ENCODE data around the gene DPP9. TPM values are rescaled to one million over a fixed set of nuclear protein-coding genes. Genes with fewer than 3 reads are reported as not detected.
A peak's percentile ranks its signal among the peaks of the same experiment; 100 is the strongest.
"Not testable (repeated sequence)": the region's sequence is repeated elsewhere in the genome, so short reads cannot be mapped to it uniquely, and the experiment has no call there.

Gene DPP9
- total RNA-seq, 2 experiments from 2014 or later, result 40.2 to 63.8 TPM

DNA sequence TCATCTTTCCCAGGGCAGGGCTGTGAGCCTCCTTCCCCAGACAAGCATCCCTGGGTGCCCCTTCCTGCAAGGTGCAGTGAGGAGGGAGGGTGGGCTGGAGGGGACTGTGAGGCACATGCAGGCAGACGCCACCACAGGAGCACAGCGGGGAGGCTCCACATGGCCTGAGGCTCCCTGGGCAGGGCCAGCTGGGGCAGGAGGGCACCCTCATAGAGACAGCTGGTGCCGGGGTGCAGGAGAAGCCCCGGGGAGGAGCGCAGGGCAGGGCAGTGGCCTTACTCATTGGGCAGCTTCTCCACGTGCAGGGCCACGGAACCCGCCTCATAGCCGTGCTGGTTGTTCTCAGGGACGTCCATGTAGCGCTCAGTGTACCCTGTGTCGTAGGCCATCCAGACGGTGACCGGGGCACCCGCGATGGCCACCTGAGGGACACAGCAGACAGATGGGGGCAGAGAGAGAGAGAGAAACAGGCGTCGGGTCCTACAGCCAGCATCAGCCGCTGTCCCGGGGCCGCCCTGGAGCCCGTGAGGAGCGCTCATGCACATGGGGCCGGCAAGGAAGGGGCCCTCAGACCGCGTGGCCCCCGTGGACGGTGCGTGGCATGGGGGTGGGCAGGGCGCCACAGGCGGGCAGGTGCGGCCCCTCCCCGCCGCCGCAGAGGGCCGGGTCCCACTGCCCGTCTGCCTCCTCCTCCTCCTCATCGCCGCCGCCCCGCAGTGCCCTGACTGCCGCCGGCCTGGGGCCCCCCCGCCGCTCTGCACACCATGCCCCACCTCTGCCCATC, 41.0 kb downstream of the DPP9 start:
- POLR2A ChIA-PET, result no interaction called here
- Histone ChIP-seq H3K27ac (ENCODE audit: low read depth, low read length, poor library complexity, severe bottlenecking) (no peak overlapping the region), H3K9me3 (ENCODE audit: low read length) (no peaks in the 10 kb centered on the region), H3K79me2 (ENCODE audit: insufficient read depth, low read depth, low read length) (no peaks in the 10 kb centered on the region), H3K4me2 (ENCODE audit: low read length) (no peak overlapping the region), H2AFZ (ENCODE audit: low read length) (no peak overlapping the region), H4K20me1 (ENCODE audit: insufficient read depth, low read length) (no peaks in the 10 kb centered on the region), H3K9me2 (ENCODE audit: insufficient read depth, low read length) (no peaks in the 10 kb centered on the region), H3K4me3 (ENCODE audit: low read depth, low read length, poor library complexity, severe bottlenecking) (no peak overlapping the region), H3K4me1 (ENCODE audit: insufficient read depth, low read length, poor library complexity, severe bottlenecking) (no peaks in the 10 kb centered on the region), H3K36me3 (ENCODE audit: insufficient read depth, low read length) (peaks cover 42% of the 10 kb centered on the region)
- no TSS peak for BruUV-seq (replicated peaks)
- no peak for DNase-seq (ENCODE audit: low spot score)
- intact Hi-C loops (cut with micrococcal nuclease; ENCODE audit: unreplicated experiment), result no loop called here
- CTCF ChIA-PET (ENCODE audit: unreplicated experiment), result no interaction called here
- TF ChIP-seq, protein P1, sequence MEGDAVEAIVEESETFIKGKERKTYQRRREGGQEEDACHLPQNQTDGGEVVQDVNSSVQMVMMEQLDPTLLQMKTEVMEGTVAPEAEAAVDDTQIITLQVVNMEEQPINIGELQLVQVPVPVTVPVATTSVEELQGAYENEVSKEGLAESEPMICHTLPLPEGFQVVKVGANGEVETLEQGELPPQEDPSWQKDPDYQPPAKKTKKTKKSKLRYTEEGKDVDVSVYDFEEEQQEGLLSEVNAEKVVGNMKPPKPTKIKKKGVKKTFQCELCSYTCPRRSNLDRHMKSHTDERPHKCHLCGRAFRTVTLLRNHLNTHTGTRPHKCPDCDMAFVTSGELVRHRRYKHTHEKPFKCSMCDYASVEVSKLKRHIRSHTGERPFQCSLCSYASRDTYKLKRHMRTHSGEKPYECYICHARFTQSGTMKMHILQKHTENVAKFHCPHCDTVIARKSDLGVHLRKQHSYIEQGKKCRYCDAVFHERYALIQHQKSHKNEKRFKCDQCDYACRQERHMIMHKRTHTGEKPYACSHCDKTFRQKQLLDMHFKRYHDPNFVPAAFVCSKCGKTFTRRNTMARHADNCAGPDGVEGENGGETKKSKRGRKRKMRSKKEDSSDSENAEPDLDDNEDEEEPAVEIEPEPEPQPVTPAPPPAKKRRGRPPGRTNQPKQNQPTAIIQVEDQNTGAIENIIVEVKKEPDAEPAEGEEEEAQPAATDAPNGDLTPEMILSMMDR (conservative IDR thresholded peaks at IDR 0.05; ENCODE audit: low read length), result no peak
- no peak for TF ChIP-seq EZH2phosphoT487 (IDR thresholded peaks at IDR 0.05; ENCODE audit: borderline replicate concordance, low read depth, low read length)

DNA sequence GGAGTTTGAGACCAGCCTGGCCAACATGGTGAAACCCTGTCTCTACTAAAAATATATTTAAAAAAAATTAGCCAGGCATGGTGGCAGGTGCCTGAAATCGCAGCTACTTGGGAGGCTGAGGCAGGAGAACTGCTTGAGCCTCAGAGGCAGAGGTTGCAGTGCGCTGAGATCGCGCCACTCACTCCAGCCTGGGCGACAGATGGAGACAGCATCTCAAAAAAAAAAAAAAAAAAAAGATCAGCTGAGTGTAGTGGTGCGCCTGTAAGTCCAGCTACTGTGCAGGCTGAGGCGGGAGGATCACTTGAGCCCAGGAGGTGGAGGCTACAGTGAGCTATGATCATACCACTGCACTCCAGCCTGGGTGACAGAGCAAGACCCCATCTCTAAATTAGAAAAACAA, 43.6 kb downstream of the DPP9 start:
- H3K79me2 ChIP-seq (ENCODE audit: insufficient read depth, low read depth, low read length); H3K9me2 ChIP-seq (ENCODE audit: insufficient read depth, low read length); H3K9me3 ChIP-seq (ENCODE audit: low read length); H3K27ac ChIP-seq (ENCODE audit: low read depth, low read length, poor library complexity, severe bottlenecking); H3K4me2 ChIP-seq (ENCODE audit: low read length); CTCF ChIA-PET (ENCODE audit: unreplicated experiment); DNase-seq (ENCODE audit: low spot score); H4K20me1 ChIP-seq (ENCODE audit: insufficient read depth, low read length); BruUV-seq (replicated peaks); H3K4me1 ChIP-seq (ENCODE audit: insufficient read depth, low read length, poor library complexity, severe bottlenecking); H2AFZ ChIP-seq (ENCODE audit: low read length); H3K4me3 ChIP-seq (ENCODE audit: low read depth, low read length, poor library complexity, severe bottlenecking); intact Hi-C loops (cut with micrococcal nuclease; ENCODE audit: unreplicated experiment): not testable (repeated sequence)
- H3K36me3 ChIP-seq (ENCODE audit: insufficient read depth, low read length), result peaks cover 40% of the 10 kb centered on the region
- POLR2A ChIA-PET, result interaction anchor here (0.6 kb wide), 2 partner anchors 111 to 156 kb away, joined by 3 read pairs; no protein-coding TSS in a partner anchor

DNA sequence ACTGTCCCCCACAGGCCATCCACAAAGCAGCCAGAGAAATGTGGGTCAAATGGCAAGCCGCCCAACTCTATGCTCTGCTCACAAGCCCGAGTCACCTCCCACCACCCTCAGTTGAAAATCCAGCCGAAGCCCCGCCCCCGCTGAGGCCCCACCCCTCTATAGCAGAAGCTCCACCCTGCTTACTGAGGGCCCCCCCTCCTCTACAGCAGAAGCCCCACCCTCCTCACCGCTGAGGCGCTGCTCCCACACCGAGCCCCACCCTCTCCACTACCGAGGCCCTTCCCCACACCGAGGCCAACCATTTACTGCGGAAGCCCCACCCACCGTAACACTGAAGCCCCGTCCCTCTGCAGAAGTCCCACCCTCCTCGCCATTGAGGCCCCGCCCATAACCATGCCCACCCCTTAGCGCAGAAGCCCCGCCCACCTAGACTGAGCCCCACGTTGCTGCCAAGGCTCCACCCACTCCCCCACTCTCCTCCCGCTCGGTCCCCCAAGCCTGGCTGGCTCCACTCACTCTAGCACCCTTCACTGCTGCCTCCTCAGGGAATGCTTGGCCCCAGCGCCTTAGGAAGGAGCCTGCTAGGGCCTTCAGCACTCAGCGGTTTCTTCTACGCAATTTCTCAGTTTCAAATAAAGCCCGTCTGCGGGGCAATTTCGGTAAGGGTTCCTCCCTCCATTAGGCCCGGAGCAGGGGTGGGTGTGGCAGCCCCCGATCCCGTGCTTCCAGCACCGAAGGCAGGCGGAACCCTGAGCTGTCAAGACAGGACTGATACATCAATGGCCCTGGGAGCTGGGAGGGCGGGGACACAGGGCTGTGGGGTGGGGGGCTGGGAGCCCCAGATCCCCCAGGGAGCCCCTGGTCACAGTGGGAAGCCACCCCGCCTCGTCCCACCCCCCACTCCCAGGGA, 44.5 kb downstream of the DPP9 start:
- ChIA-PET CTCF (ENCODE audit: unreplicated experiment) (interaction anchor here (0.6 kb wide), 1 partner anchor 159 kb away, joined by 11 read pairs; no protein-coding TSS in a partner anchor), POLR2A (interaction anchor here (0.6 kb wide), 2 partner anchors 110 to 115 kb away, joined by 3 to 4 read pairs; no protein-coding TSS in a partner anchor)
- peaks cover 35% of the 10 kb centered on the region for H3K36me3 ChIP-seq (ENCODE audit: insufficient read depth, low read length)
- BruUV-seq (replicated peaks), result no TSS peak
- H3K27ac ChIP-seq (ENCODE audit: low read depth, low read length, poor library complexity, severe bottlenecking), result no peak overlapping the region
- H3K4me2 ChIP-seq (ENCODE audit: low read length), result no peak overlapping the region
- no peak overlapping the region for H2AFZ ChIP-seq (ENCODE audit: low read length)
- intact Hi-C loops (cut with micrococcal nuclease; ENCODE audit: unreplicated experiment), result no loop called here
- H3K79me2 ChIP-seq (ENCODE audit: insufficient read depth, low read depth, low read length), result no peaks in the 10 kb centered on the region
- H3K4me3 ChIP-seq (ENCODE audit: low read depth, low read length, poor library complexity, severe bottlenecking), result no peak overlapping the region
- no peak for TF ChIP-seq EZH2phosphoT487 (IDR thresholded peaks at IDR 0.05; ENCODE audit: borderline replicate concordance, low read depth, low read length)
- TF ChIP-seq, protein P1 (conservative IDR thresholded peaks at IDR 0.05; ENCODE audit: low read length), result no peak
- DNase-seq (ENCODE audit: low spot score), result peak; percentile 19
- H3K9me2 ChIP-seq (ENCODE audit: insufficient read depth, low read length), result no peaks in the 10 kb centered on the region
- no peaks in the 10 kb centered on the region for H3K9me3 ChIP-seq (ENCODE audit: low read length)
- no peaks in the 10 kb centered on the region for H3K4me1 ChIP-seq (ENCODE audit: insufficient read depth, low read length, poor library complexity, severe bottlenecking)
- H4K20me1 ChIP-seq (ENCODE audit: insufficient read depth, low read length), result no peaks in the 10 kb centered on the region

Data from OCI-LY7 (cell line).